SK-N-SH treated with all-trans-retinoic acid at 6 μM for 48 hours (cell line): ENCODE results near the gene ARHGEF1.

Experiments used
- ARNTL ChIP-seq: fragments of 450-650 bp; formaldehyde crosslinking; IDR thresholded peaks from 2 replicates; pipeline ENCODE4 v1.5.0; 2020; ENCODE audit warnings: low read depth, mild to moderate bottlenecking, moderate library complexity, borderline replicate concordance
- BACH2 ChIP-seq: fragments of 250-450 bp; sonication (Bioruptor Pico); IDR thresholded peaks from 2 replicates; pipeline ENCODE4 v1.9.0; 2021; ENCODE audit warnings: mild to moderate bottlenecking, borderline replicate concordance
- ESRRG ChIP-seq: fragments of 250-450 bp; sonication (Bioruptor Pico); IDR thresholded peaks from 2 replicates; pipeline ENCODE4 v1.6.1; 2021; ENCODE audit warnings: mild to moderate bottlenecking
- ISL1 ChIP-seq: fragments of 250-450 bp; sonication (Bioruptor Pico); IDR thresholded peaks from 2 replicates; pipeline ENCODE4 v2.1.2; 2022; ENCODE audit warnings: mild to moderate bottlenecking, moderate library complexity
- OSR1 ChIP-seq: fragments of 250-450 bp; sonication (Bioruptor Pico); IDR thresholded peaks from 2 replicates; pipeline ENCODE4 v1.8.0; 2022; ENCODE audit warnings: moderate library complexity, mild to moderate bottlenecking, inconsistent platforms
- RARB ChIP-seq: fragments of 250-450 bp; sonication (Bioruptor Pico); IDR thresholded peaks from 2 replicates; pipeline ENCODE4 v1.8.0; 2021; ENCODE audit warnings: mild to moderate bottlenecking, moderate library complexity
- TCF4 ChIP-seq: fragments of 250-450 bp; sonication (Bioruptor Pico); IDR thresholded peaks from 2 replicates; pipeline ENCODE4 v1.8.0; 2021; ENCODE audit warnings: mild to moderate bottlenecking, moderate library complexity, borderline replicate concordance
- TOX ChIP-seq: fragments of 250-450 bp; sonication (Bioruptor Pico); IDR thresholded peaks from 2 replicates; pipeline ENCODE4 v1.8.0; 2021; ENCODE audit warnings: mild to moderate bottlenecking, moderate library complexity, borderline replicate concordance
- ZFP3 ChIP-seq: fragments of 250-450 bp; sonication (Bioruptor Pico); IDR thresholded peaks from 2 replicates; pipeline ENCODE4 v1.5.0; 2020; ENCODE audit warnings: mild to moderate bottlenecking, moderate library complexity
- ZFP30 ChIP-seq: fragments of 450-650 bp; formaldehyde crosslinking; IDR thresholded peaks from 2 replicates; pipeline ENCODE4 v1.5.0; 2022; ENCODE audit warnings: mild to moderate bottlenecking, moderate library complexity
- ZNF70 ChIP-seq: fragments of 450-650 bp; formaldehyde crosslinking; IDR thresholded peaks from 2 replicates; pipeline ENCODE4 v1.5.0; 2020; ENCODE audit warnings: mild to moderate bottlenecking, moderate library complexity
- ZNF8 ChIP-seq: fragments of 450-650 bp; formaldehyde crosslinking; IDR thresholded peaks from 2 replicates; pipeline ENCODE4 v1.5.0; 2020; ENCODE audit warnings: mild to moderate bottlenecking, moderate library complexity
- TF ChIP-seq, protein P1 (sequence below): fragments of 250-450 bp; sonication (Bioruptor Pico); IDR thresholded peaks from 2 replicates; pipeline ENCODE4 v1.5.1; 2020; ENCODE audit warnings: low read depth, mild to moderate bottlenecking, moderate library complexity
- TF ChIP-seq, protein P2 (sequence below): fragments of 250-450 bp; sonication (Bioruptor Pico); IDR thresholded peaks from 2 replicates; pipeline ENCODE4 v1.8.0; 2020; ENCODE audit warnings: mild to moderate bottlenecking, moderate library complexity, borderline replicate concordance

GRCh38 chr19:41892173-41892902 is 9.4 kb downstream of the ARHGEF1 start:
- no peak for TF ChIP-seq ZNF70 (CRISPR knock-in tag)
- TF ChIP-seq ZFP30 (CRISPR knock-in tag), result no peak
- TF ChIP-seq, protein P1, sequence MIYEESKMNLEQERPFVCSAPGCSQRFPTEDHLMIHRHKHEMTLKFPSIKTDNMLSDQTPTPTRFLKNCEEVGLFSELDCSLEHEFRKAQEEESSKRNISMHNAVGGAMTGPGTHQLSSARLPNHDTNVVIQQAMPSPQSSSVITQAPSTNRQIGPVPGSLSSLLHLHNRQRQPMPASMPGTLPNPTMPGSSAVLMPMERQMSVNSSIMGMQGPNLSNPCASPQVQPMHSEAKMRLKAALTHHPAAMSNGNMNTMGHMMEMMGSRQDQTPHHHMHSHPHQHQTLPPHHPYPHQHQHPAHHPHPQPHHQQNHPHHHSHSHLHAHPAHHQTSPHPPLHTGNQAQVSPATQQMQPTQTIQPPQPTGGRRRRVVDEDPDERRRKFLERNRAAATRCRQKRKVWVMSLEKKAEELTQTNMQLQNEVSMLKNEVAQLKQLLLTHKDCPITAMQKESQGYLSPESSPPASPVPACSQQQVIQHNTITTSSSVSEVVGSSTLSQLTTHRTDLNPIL (CRISPR knock-in tag), result no peak
- no peak for TF ChIP-seq ARNTL (CRISPR knock-in tag)
- TF ChIP-seq ZNF8 (CRISPR knock-in tag), result no peak
- no peak for TF ChIP-seq TOX (CRISPR knock-in tag)
- TF ChIP-seq BACH2 (CRISPR knock-in tag), result no peak
- TF ChIP-seq TCF4, result no peak
- TF ChIP-seq ZFP3 (CRISPR knock-in tag), result no peak
- TF ChIP-seq RARB (CRISPR knock-in tag), result no peak
- no peak for TF ChIP-seq ISL1 (CRISPR knock-in tag)
- TF ChIP-seq, protein P2, sequence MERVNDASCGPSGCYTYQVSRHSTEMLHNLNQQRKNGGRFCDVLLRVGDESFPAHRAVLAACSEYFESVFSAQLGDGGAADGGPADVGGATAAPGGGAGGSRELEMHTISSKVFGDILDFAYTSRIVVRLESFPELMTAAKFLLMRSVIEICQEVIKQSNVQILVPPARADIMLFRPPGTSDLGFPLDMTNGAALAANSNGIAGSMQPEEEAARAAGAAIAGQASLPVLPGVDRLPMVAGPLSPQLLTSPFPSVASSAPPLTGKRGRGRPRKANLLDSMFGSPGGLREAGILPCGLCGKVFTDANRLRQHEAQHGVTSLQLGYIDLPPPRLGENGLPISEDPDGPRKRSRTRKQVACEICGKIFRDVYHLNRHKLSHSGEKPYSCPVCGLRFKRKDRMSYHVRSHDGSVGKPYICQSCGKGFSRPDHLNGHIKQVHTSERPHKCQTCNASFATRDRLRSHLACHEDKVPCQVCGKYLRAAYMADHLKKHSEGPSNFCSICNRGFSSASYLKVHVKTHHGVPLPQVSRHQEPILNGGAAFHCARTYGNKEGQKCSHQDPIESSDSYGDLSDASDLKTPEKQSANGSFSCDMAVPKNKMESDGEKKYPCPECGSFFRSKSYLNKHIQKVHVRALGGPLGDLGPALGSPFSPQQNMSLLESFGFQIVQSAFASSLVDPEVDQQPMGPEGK (CRISPR knock-in tag), result no peak
- no peak for TF ChIP-seq OSR1 (CRISPR knock-in tag)
- no peak for TF ChIP-seq ESRRG (CRISPR knock-in tag)
